HEK293 (cell line): ENCODE measurements around the gene IL17REL.

ENCODE experiments used
- EGR2 ChIP-seq: fragments of 450-650 bp; formaldehyde crosslinking; IDR thresholded peaks from 2 replicates; pipeline ENCODE4 v1.5.1; 2016; ENCODE audit warnings: low read depth, missing biosample characterization, missing genetic modification characterization
- GLI4 ChIP-seq: fragments of 450-650 bp; formaldehyde crosslinking; IDR thresholded peaks from 2 replicates; pipeline ENCODE4 v1.5.1; 2016; ENCODE audit warnings: missing biosample characterization, missing genetic modification characterization
- GLIS2 ChIP-seq: fragments of 450-650 bp; formaldehyde crosslinking; IDR thresholded peaks from 2 replicates; pipeline ENCODE4 v1.5.1; 2016; ENCODE audit warnings: missing biosample characterization, missing genetic modification characterization
- HIC1 ChIP-seq: fragments of 450-650 bp; formaldehyde crosslinking; IDR thresholded peaks from 2 replicates; pipeline ENCODE4 v1.5.1; 2016; ENCODE audit warnings: missing biosample characterization, missing genetic modification characterization
- INSM2 ChIP-seq: fragments of 450-650 bp; formaldehyde crosslinking; IDR thresholded peaks from 2 replicates; pipeline ENCODE4 v1.5.1; 2016; ENCODE audit warnings: missing biosample characterization, missing genetic modification characterization
- KLF10 ChIP-seq: fragments of 450-650 bp; IDR thresholded peaks from 2 replicates; pipeline ENCODE4 v1.5.1; 2018; ENCODE audit warnings: missing biosample characterization, mild to moderate bottlenecking, missing genetic modification characterization
- KLF8 ChIP-seq: fragments of 450-650 bp; formaldehyde crosslinking; IDR thresholded peaks from 2 replicates; pipeline ENCODE4 v1.5.1; 2016; ENCODE audit warnings: missing biosample characterization, missing genetic modification characterization
- KLF9 ChIP-seq: fragments of 450-650 bp; formaldehyde crosslinking; IDR thresholded peaks from 2 replicates; pipeline ENCODE4 v1.5.1; 2016; ENCODE audit warnings: missing biosample characterization, missing genetic modification characterization, low read depth
- OSR2 ChIP-seq: fragments of 450-650 bp; formaldehyde crosslinking; IDR thresholded peaks from 2 replicates; pipeline ENCODE4 v1.5.1; 2016; ENCODE audit warnings: missing biosample characterization, missing genetic modification characterization
- PBX3 ChIP-seq: sonication (generic); formaldehyde crosslinking; IDR thresholded peaks from 2 replicates; pipeline ENCODE4 v1.8.1; 2022; ENCODE audit warnings: mild to moderate bottlenecking, moderate library complexity, missing genetic modification reagents
- PRDM6 ChIP-seq: fragments of 450-650 bp; formaldehyde crosslinking; IDR thresholded peaks from 2 replicates; pipeline ENCODE4 v1.5.1; 2017; ENCODE audit warnings: missing biosample characterization, missing genetic modification characterization
- SP2 ChIP-seq: fragments of 450-650 bp; formaldehyde crosslinking; IDR thresholded peaks from 2 replicates; pipeline ENCODE4 v1.5.1; 2016; ENCODE audit warnings: missing biosample characterization, missing genetic modification characterization
- ZBTB20 ChIP-seq: fragments of 450-650 bp; formaldehyde crosslinking; IDR thresholded peaks from 2 replicates; pipeline ENCODE4 v1.5.1; 2016; ENCODE audit warnings: missing biosample characterization, missing genetic modification characterization
- ZBTB21 ChIP-seq: fragments of 450-650 bp; formaldehyde crosslinking; IDR thresholded peaks from 2 replicates; pipeline ENCODE4 v1.5.1; 2017; ENCODE audit warnings: missing biosample characterization, missing genetic modification characterization
- ZBTB26 ChIP-seq: fragments of 450-650 bp; formaldehyde crosslinking; optimal IDR thresholded peaks from 2 replicates; pipeline ENCODE3; 2016; ENCODE audit warnings: missing biosample characterization, mild to moderate bottlenecking, missing genetic modification characterization
- ZBTB8A ChIP-seq: fragments of 450-650 bp; formaldehyde crosslinking; IDR thresholded peaks from 2 replicates; pipeline ENCODE4 v1.5.1; 2016; ENCODE audit warnings: missing biosample characterization, missing genetic modification characterization
- ZFP37 ChIP-seq: fragments of 450-650 bp; formaldehyde crosslinking; IDR thresholded peaks from 2 replicates; pipeline ENCODE4 v1.5.1; 2016; ENCODE audit warnings: missing biosample characterization, missing genetic modification characterization
- ZNF114 ChIP-seq: fragments of 450-650 bp; formaldehyde crosslinking; IDR thresholded peaks from 2 replicates; pipeline ENCODE4 v1.5.0; 2017; ENCODE audit warnings: missing biosample characterization, missing genetic modification characterization
- ZNF16 ChIP-seq: fragments of 450-650 bp; formaldehyde crosslinking; IDR thresholded peaks from 2 replicates; pipeline ENCODE4 v1.5.1; 2016; ENCODE audit warnings: low read depth, missing biosample characterization, missing genetic modification characterization
- ZNF362 ChIP-seq: fragments of 450-650 bp; formaldehyde crosslinking; IDR thresholded peaks from 2 replicates; pipeline ENCODE4 v1.5.1; 2016; ENCODE audit warnings: missing biosample characterization, missing genetic modification characterization
- ZNF394 ChIP-seq: fragments of 450-650 bp; formaldehyde crosslinking; IDR thresholded peaks from 2 replicates; pipeline ENCODE4 v1.5.1; 2016; ENCODE audit warnings: missing biosample characterization, missing genetic modification characterization, mild to moderate bottlenecking, moderate library complexity, borderline replicate concordance
- ZNF398 ChIP-seq: fragments of 450-650 bp; formaldehyde crosslinking; IDR thresholded peaks from 2 replicates; pipeline ENCODE4 v1.5.1; 2017; ENCODE audit warnings: missing biosample characterization, missing genetic modification characterization
- ZNF433 ChIP-seq: fragments of 450-650 bp; formaldehyde crosslinking; IDR thresholded peaks from 2 replicates; pipeline ENCODE4 v1.5.1; 2016; ENCODE audit warnings: missing biosample characterization, missing genetic modification characterization, low read depth
- ZNF571 ChIP-seq: fragments of 450-650 bp; formaldehyde crosslinking; IDR thresholded peaks from 2 replicates; pipeline ENCODE4 v1.5.0; 2017; ENCODE audit warnings: missing biosample characterization, missing genetic modification characterization
- ZNF596 ChIP-seq: fragments of 450-650 bp; IDR thresholded peaks from 2 replicates; pipeline ENCODE4 v1.5.0; 2018; ENCODE audit warnings: missing biosample characterization, mild to moderate bottlenecking, missing genetic modification characterization, moderate library complexity
- ZNF639 ChIP-seq: fragments of 450-650 bp; formaldehyde crosslinking; IDR thresholded peaks from 2 replicates; pipeline ENCODE4 v1.5.1; 2016; ENCODE audit warnings: missing biosample characterization, missing genetic modification characterization

Gene IL17REL

GRCh38 chr22:49960159-49961004 is 52.2 kb downstream of the IL17REL start, which contains the start of gene PIM3 (continued):
- TF ChIP-seq PBX3 (CRISPR knock-in tag) (peak; percentile 17), OSR2 (0 out of 2 replicates have a peak, but pooled peaks have one; percentile 37), SP2 (tag by site-specific recombination) (peak; percentile 83), INSM2 (tag by site-specific recombination) (no peak), ZNF398 (peak; percentile 56; the same call in 1 of the 2 replicates), KLF9 (peak; percentile 60), KLF8 (tag by site-specific recombination) (peak; percentile 61; the same call in 1 of the 2 replicates), ZNF596 (tag by site-specific recombination) (peak; percentile 39; the same call in 1 of the 2 replicates), EGR2 (peak; percentile 59), ZNF394 (tag by site-specific recombination) (no peak), ZNF114 (tag by site-specific recombination) (no peak), KLF10 (peak; percentile 79), ZBTB21 (tag by site-specific recombination) (no peak), ZBTB20 (peak; percentile 77; the same call in 1 of the 2 replicates), ZBTB26 (tag by site-specific recombination) (peak; percentile 88), ZBTB8A (tag by site-specific recombination) (peak; percentile 80), PRDM6 (tag by site-specific recombination) (no peak), HIC1 (tag by site-specific recombination) (no peak), ZNF639 (tag by site-specific recombination) (no peak), ZFP37 (tag by site-specific recombination) (no peak), ZNF16 (tag by site-specific recombination) (no peak), ZNF362 (tag by site-specific recombination) (no peak), GLI4 (no peak), GLIS2 (peak; percentile 99), ZNF571 (tag by site-specific recombination) (no peak), ZNF433 (tag by site-specific recombination) (no peak)
